Measurements from ENCODE around the gene BABAM2. TPM values are rescaled to one million over a fixed set of nuclear protein-coding genes. Genes with fewer than 3 reads are reported as not detected.

Gene BABAM2
- total and polyA plus RNA-seq, 2 of the 4 experiments (the other 2 are of a cell fraction) = 20.9 to 23.1 TPM

DNA sequence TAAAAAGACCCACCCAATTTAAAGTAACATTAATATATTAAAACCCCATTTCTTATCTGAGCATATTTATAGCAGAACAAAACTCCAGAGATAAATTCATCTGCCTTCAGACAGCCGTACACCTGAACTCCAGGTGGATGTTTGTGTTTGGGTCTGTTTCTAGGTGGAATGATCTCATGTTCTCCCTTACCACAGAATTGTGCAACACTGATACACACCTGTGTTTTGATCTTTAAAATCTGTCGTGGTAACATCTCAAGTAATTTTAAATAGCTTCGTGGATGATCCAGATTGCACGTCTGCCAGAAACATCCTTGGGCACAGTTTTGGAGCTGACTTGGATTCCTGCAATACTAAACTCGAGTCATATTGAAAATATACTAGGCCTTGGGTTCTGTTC is 294.6 kb downstream of the BABAM2 start:
- Histone ChIP-seq H3K23ac (ENCODE audit: low read depth, low read length) (no peak overlapping the region), H2AK9ac (replicated peaks; ENCODE audit: low read depth, low read length, poor library complexity) (no peak overlapping the region), H2BK5ac (ENCODE audit: low read depth, low read length, poor library complexity, severe bottlenecking) (peak overlapping the region; percentile 67), H3K9ac (ENCODE audit: low read depth, low read length) (no peak overlapping the region), H3K56ac (ENCODE audit: extremely low read depth, insufficient read depth, low read length) (no peak overlapping the region), H2BK15ac (ENCODE audit: low read depth, low read length) (no peak overlapping the region), H2AK5ac (ENCODE audit: low read depth, low read length) (peak overlapping the region; percentile 23; the same call in 1 of the 2 replicates), H3K36me3 (ENCODE audit: control insufficient read depth, insufficient read depth, low read length) (no peaks in the 10 kb centered on the region), H3K4me1 (ENCODE audit: control insufficient read depth, insufficient read depth, low read length) (peaks cover 6% of the 10 kb centered on the region), H3K9me3 (ENCODE audit: control insufficient read depth, insufficient read depth, low read length) (0 out of 2 replicates have a peak, but pooled peaks cover under 1% of the 10 kb centered on the region), H2BK120ac (ENCODE audit: low read depth, low read length) (peak overlapping the region; percentile 20; the same call in 1 of the 2 replicates), H3K4me3 (ENCODE audit: insufficient read depth, low read depth, low read length) (no peak overlapping the region), H3K27ac (ENCODE audit: insufficient read depth, low read length) (no peak overlapping the region; the same call in 1 of the 2 replicates), H4K5ac (ENCODE audit: low read depth, low read length) (no peak overlapping the region; the same call in none of the 2 replicates), H3K27me3 (ENCODE audit: control insufficient read depth, insufficient read depth, low read length) (no peaks in the 10 kb centered on the region), H4K8ac (ENCODE audit: low read depth in 2 of 2, low read length in 2 of 2) (no peak overlapping the region), H2AFZ (replicated peaks; ENCODE audit: low read length, poor library complexity) (no peak overlapping the region), H4K91ac (ENCODE audit: insufficient read depth, low read depth, low read length) (no peak overlapping the region), H3K79me1 (ENCODE audit: low read depth in 1 of 2, low read length in 2 of 2) (0 out of 4 replicates have a peak, but pooled peaks cover 0 to 3% of the 10 kb centered on the region in 2 experiments), H3K4ac (ENCODE audit: low read depth, low read length) (no peak overlapping the region), H3K9me1 (ENCODE audit: insufficient read depth, low read length) (no peaks in the 10 kb centered on the region), H2BK20ac (ENCODE audit: low read depth, low read length) (no peak overlapping the region), H3K4me2 (ENCODE audit: low read depth, low read length) (no peak overlapping the region), H3K18ac (ENCODE audit: low read depth, low read length) (peak overlapping the region; percentile 48; the same call in 1 of the 2 replicates), H4K20me1 (ENCODE audit: insufficient read depth, low read length) (no peaks in the 10 kb centered on the region), H3K14ac (replicated peaks; ENCODE audit: low read depth, low read length) (no peak overlapping the region; the same call in 1 of the 2 replicates)
- 90% methylated on average over 3 of the region's 5 CpGs; no CpG with 5 or more reads in 1 of the 2 experiments for WGBS, 2 experiments (ENCODE audit: extremely low coverage in 2 of 2, insufficient read length in 1 of 2)
- ChIA-PET POLR2A (ENCODE audit: unreplicated experiment) (no interaction called here), CTCF (no interaction called here)
- BruUV-seq (replicated peaks) = no TSS peak
- in situ Hi-C loops (cut with MboI; ENCODE audit: low sequenced_read_pairs) (no loop called here), dilution Hi-C loops (cut with HindIII; ENCODE audit: low sequenced_read_pairs, unreplicated experiment) (no loop called here), intact Hi-C loops (cut with micrococcal nuclease) (no loop called here)
- DNase-seq (peak; percentile 15), ATAC-seq (ENCODE audit: low read depth) (no peak)
- TF ChIP-seq POLR2A (IDR thresholded peaks at IDR 0.05; ENCODE audit: low read depth, low read length) (no peak), CEBPB (IDR thresholded peaks at IDR 0.05; ENCODE audit: low read depth, low read length) (peak; percentile 57)
